CD4-positive, alpha-beta T cell treated with Interleukin-10 for 1 hour (primary cell): ENCODE results near the gene GRIK4.
"Not testable (repeated sequence)": the region's sequence is repeated elsewhere in the genome, so short reads cannot be mapped to it uniquely, and the experiment has no call there.

ENCODE experiments used
- DNase-seq: peaks from one replicate; pipeline ENCODE4 v3.0.0-alpha.2; 2020

GRIK4 gene

GRCh38 chr11:121031167-121031566, 519.6 kb downstream of the GRIK4 start:
- no peak for DNase-seq

GRCh38 chr11:121031648-121032047, 520.1 kb downstream of the GRIK4 start:
- DNase-seq = not testable (repeated sequence)

GRCh38 chr11:121032546-121032945, 521.0 kb downstream of the GRIK4 start:
- DNase-seq = no peak

DNA sequence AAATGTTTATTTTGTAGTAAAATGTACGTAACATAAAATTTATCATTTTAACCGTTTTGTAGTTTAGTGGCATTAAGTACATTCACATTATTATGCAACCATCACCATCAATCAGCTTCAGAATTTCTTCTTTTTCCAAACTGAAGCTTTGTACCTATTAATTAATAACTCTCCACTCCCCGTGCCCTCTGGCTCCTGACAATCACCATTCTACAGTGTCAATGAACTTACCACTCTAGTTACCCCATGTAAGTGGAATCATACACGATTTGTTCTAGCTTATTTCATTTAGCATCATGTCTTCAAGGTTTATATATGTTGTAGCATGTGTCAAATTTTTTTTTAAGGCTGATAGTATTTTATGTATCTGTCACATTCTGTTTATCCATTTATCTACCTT, 522.1 kb downstream of the GRIK4 start:
- no peak for DNase-seq

- DNase-seq = no peak
Measured at GRCh38 chr11:121035169-121035755, 523.7 kb downstream of the GRIK4 start.

GRCh38 chr11:121035780-121036179, 524.2 kb downstream of the GRIK4 start:
- no peak for DNase-seq

DNA sequence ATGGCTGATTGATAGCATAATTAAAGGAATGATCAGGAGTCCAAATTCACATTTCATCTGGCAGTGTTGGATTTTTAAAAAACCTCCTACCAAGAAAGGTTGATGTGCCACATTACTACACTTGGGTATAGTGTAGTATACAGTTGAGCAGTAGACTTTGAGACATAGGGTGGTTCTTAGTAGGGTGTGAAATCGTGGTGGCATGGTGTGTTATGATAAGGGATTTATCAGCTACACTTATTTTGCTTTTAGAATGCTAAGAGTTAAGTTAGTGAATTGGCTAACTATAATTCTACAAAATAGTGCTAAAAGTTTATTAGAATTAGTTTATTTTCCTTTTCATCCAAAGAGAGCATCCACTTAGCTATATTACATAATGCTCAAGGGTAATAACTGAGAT, 525.5 kb downstream of the GRIK4 start:
- no peak for DNase-seq
